Measurements from ENCODE around the gene TBX3. TPM values are rescaled to one million over a fixed set of nuclear protein-coding genes. Genes with fewer than 3 reads are reported as not detected.
"Not testable (repeated sequence)": the region's sequence is repeated elsewhere in the genome, so short reads cannot be mapped to it uniquely, and the experiment has no call there.

The TBX3 gene
- 37.2 TPM for total RNA-seq

- peak; percentile 96 for DNase-seq (ENCODE audit: low spot score)
- ATAC-seq = peak; percentile 80
Observed at GRCh38 chr12:114684098-114684869, at the start of gene TBX3. TBX3 (minus strand) TSS chr12:114684175; CDS start chr12:114683200, 975 bp downstream.

GRCh38 chr12:114732426-114733030 is 48.6 kb upstream of the TBX3 start:
- ATAC-seq (no peak), DNase-seq (ENCODE audit: low spot score) (no peak)

GRCh38 chr12:114729731-114730130 is 45.8 kb upstream of the TBX3 start:
- DNase-seq (ENCODE audit: low spot score) (no peak), ATAC-seq (no peak)

GRCh38 chr12:114726092-114726710 is 42.2 kb upstream of the TBX3 start:
- DNase-seq (ENCODE audit: low spot score) (no peak), ATAC-seq (no peak)

- not testable (repeated sequence) for DNase-seq (ENCODE audit: low spot score)
Observed at GRCh38 chr12:114722176-114722575, 38.2 kb upstream of the TBX3 start.

GRCh38 chr12:114721266-114721665 is 37.3 kb upstream of the TBX3 start:
- DNase-seq (ENCODE audit: low spot score) (no peak), ATAC-seq (no peak)

More at GRCh38 chr12:114722176-114722575, 38.2 kb upstream of the TBX3 start:
- ATAC-seq = not testable (repeated sequence)

GRCh38 chr12:114713466-114714215 is 29.7 kb upstream of the TBX3 start:
- no peak for DNase-seq (ENCODE audit: low spot score)
- no peak for ATAC-seq

GRCh38 chr12:114711689-114712152 is 27.7 kb upstream of the TBX3 start:
- ATAC-seq = no peak
- DNase-seq (ENCODE audit: low spot score) = no peak

GRCh38 chr12:114710151-114710550 is 26.2 kb upstream of the TBX3 start:
- no peak for ATAC-seq
- DNase-seq (ENCODE audit: low spot score) = no peak

GRCh38 chr12:114709112-114709511 is 25.1 kb upstream of the TBX3 start:
- DNase-seq (ENCODE audit: low spot score) (no peak), ATAC-seq (no peak)

- DNase-seq (ENCODE audit: low spot score); ATAC-seq: not testable (repeated sequence)
Observed at GRCh38 chr12:114708598-114708997, 24.6 kb upstream of the TBX3 start.

GRCh38 chr12:114704096-114704495 is 20.1 kb upstream of the TBX3 start:
- no peak for ATAC-seq
- no peak for DNase-seq (ENCODE audit: low spot score)

- ATAC-seq (no peak), DNase-seq (ENCODE audit: low spot score) (no peak)
Observed at GRCh38 chr12:114703060-114703493, 19.1 kb upstream of the TBX3 start.

- ATAC-seq = no peak
- no peak for DNase-seq (ENCODE audit: low spot score)
Observed at GRCh38 chr12:114702462-114702861, 18.5 kb upstream of the TBX3 start.

GRCh38 chr12:114701553-114701952 is 17.6 kb upstream of the TBX3 start:
- no peak for DNase-seq (ENCODE audit: low spot score)
- ATAC-seq = no peak

GRCh38 chr12:114701104-114701414 is 17.1 kb upstream of the TBX3 start:
- no peak for DNase-seq (ENCODE audit: low spot score)
- ATAC-seq = no peak

- DNase-seq (ENCODE audit: low spot score) (no peak), ATAC-seq (no peak)
Observed at GRCh38 chr12:114700392-114701103, 16.6 kb upstream of the TBX3 start.

GRCh38 chr12:114698566-114699163 is 14.7 kb upstream of the TBX3 start:
- DNase-seq (ENCODE audit: low spot score) = no peak
- peak; percentile 75 for ATAC-seq

GRCh38 chr12:114697741-114698565 is 14.0 kb upstream of the TBX3 start:
- no peak for DNase-seq (ENCODE audit: low spot score)
- peak; percentile 71 for ATAC-seq

All from left lobe of liver (tissue), 2 donors.